Stimulated activated CD8-positive, alpha-beta memory T cell treated with anti-CD3 and anti-CD28 coated beads, Interleukin-12 subunit alpha, Interleukin-12 subunit beta, amount 100 ng/mL, for 24 hours (primary cell): ENCODE measurements around the gene CMPK2.

Experiments used
- DNase-seq: peaks from one replicate; pipeline ENCODE4 v3.0.0-alpha.2; 2020; ENCODE audit errors: extremely low read depth

Gene CMPK2

DNA sequence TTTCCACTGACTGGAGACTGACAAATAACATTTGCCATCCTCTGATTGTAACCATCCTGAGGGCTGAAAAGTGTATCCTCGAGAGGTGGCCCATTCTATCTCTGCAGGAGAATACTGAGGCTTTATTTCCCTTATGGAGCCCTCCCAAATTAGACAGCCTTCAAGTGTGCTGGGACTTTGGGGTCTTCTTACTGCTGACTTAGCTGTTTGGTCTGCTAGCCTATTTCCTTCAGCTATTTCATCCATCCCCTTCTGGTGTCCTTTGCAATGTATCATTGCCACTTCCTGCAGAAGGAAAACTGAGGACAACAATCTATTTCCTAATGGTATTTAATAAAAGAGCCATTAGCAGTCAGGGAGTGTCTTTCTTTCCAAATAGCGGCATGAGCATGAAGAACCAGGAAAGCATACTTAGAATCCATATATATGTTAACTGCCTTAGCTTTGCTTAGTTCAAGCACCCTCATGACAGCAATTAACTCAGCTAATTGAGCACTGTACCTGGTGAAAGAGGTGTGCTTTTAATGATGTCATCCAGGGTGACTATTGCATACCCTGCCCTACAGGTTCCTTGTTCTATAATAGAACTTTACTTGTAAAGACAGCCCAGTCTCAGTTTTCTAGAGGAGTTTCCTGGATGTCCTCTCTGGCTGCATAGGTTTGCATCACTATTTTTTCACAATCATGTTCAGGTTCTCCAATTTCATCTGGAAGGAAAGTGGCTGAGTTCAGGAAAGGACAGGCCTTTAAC, 24.0 kb downstream of the CMPK2 start:
- no peak for DNase-seq

DNA sequence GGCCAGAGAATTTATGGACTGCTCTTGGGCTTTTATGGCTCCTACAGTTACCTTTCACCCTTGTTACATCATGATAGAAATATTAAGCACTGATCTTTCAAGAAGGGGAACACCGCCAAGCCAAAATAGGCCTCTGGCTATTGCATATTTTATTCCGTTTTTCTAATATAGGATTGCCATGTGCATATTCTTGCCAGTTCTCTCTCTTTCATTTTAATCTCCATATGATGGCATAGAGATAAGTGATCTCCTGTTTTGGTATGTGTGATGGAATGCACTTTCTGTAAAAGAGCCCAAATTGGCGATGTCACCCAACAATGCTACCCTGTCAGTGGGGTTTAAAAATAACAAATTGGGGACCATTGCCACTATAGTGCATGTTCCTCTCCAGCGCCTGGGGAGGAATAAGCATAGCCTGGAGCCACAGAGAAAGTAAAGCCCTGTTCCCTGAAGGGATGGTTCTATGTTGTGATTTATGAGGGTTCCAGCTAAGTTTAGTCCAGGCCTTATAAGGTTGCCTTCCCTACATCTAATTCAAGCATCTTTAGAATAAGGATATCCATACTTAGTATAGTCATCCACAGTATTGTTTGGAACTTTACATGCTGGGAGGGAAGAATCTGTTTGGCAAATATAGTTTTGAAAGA, 26.9 kb downstream of the CMPK2 start:
- DNase-seq, result no peak

DNA sequence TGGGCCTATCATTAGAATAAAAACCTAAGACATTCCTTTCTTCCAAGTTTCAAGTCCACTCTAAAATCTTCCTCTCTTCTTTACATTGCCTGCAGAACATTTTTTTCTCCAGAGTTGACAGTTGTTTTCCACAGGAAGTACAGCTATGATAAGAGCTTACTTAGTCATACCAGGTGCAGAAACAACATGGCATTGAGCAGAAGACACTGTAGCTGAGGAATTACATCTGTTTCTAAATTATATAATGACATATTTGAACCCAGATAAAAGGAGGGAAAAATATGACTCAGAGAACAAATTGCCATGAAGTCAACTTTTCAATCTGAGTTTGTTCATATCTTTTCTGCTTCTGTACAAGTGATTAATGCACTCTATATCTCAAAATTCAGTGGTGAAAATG, 30.2 kb downstream of the CMPK2 start:
- no peak for DNase-seq

DNA sequence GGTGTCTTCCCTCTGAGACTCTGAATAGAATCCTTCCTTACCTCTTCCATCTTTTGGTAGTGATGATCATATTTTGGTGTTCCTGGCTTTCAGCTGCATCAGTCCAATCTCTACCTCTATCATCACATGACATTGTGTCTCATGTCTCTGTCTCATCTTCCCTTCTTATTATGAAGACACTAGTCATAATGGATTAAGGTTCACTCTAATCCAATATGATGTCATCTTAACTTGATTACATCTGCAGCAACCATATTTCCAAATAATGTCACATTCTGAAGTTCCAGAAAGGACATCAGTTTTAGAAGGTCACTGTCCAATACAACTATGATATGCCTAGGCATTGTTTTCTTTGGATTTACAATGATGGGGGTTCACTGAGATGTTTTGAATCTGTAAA, 31.5 kb downstream of the CMPK2 start:
- no peak for DNase-seq

DNA sequence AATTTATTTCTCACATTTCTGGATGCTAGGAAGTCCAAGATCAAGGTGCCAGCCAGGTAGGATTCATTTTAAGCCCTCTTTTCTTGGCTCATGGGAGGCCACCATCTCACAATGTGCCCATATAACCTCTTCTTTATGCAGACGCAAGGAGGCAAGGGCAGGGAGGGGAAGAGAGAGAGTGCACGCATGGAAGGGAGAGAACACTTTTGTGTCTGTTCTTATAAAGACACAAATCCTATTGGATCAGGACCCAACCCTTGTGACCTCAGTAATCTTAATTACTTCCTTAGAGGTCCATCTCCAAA, 32.5 kb downstream of the CMPK2 start:
- DNase-seq, result no peak

DNA sequence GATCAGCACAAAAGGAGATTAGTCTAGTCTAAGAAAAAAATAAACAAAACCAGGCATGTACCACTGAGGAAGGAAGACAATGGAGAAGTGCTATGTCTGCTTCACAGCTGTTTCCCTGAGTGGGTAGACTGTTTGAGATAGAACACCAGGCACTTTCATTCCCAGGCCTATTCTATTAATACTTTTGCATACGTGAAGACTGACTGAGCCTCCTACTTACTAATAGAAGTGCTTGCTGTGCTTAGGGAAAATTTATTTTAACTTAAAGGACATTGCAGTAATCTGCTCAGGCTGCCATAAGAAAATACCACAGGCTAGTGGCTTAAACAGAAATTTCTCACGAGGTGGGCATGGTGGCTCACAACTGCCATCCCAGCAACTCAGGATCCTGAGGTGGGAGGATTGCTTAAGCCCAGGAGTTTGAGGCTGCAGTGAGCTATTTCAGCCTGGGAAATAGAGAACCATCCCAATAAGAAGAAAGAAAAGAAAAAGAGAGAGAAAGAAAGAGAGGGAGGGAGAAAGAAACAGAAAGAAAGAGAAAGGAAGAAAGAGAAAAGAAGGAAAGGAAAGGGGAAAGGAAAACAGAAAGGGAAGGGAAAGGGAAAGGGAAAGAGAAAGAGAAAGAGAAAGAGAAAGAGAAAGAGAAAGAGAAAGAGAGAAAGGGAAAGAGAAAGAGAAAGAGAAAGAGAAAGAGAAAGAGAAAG, 33.0 kb downstream of the CMPK2 start:
- no peak for DNase-seq

DNA sequence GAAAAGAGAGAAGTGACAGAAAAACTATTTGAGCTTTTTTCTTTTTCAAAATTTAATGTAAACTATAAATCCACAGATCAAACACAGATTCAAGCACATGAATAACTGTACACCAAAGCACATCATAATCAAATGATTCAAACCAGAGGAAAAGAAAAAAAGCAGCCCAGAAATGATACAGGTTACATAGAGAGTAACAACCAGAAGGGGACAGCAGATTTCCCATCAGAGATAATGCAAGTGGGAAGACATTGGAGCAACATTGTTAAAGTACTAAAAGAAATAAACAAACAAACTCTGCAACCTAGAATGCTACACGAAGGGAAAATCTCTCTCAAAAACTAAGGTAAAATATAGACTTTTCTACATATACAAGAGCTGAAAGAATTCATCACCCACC, 34.5 kb downstream of the CMPK2 start:
- DNase-seq, result no peak

DNA sequence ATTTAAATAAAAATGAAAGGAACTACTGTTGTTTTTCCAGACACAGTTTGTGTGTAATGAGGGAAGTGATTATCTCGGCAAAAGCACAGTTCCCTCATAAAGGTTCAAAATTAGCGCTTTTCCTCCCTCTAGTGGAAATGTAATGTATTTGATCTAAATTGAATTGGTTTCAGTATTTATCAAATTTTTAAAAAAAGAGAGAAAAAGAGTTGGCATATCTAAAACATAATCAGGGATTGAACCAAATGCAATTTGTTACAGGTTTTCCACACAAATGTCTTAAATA, 37.5 kb downstream of the CMPK2 start:
- DNase-seq, result no peak

DNA sequence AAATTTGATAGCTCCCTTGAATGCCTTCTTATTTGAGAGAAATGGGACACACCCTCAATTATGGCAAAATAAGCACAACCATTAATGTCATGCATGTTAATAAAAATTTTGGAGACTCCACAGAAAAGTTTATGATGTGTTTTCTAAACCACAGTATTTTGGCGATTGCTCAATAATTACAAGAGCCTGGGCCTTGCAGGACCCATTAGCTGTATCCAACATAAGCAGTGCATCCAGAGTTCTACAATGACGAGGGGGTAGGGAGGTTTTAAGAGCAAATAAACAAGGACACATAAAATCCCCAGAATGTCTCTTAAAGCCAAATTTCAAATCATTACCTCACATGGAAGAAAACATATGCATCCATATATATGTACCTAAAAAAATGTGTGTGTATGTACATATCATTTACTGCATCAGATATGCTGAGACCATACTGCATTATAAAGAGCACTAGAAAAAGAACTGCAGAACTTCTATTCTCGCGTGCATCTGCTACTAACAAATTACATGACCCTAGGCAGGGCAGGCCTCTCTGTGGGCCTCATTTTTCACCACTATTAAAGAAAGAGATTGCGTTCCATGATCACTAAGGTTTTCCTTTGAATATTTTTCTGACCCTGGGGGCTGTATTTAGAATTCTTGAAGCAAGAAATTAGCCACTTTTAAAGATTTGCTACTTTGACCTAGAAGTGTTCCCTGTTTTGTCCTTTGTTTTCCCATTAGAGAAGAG, 38.0 kb downstream of the CMPK2 start:
- no peak for DNase-seq

DNA sequence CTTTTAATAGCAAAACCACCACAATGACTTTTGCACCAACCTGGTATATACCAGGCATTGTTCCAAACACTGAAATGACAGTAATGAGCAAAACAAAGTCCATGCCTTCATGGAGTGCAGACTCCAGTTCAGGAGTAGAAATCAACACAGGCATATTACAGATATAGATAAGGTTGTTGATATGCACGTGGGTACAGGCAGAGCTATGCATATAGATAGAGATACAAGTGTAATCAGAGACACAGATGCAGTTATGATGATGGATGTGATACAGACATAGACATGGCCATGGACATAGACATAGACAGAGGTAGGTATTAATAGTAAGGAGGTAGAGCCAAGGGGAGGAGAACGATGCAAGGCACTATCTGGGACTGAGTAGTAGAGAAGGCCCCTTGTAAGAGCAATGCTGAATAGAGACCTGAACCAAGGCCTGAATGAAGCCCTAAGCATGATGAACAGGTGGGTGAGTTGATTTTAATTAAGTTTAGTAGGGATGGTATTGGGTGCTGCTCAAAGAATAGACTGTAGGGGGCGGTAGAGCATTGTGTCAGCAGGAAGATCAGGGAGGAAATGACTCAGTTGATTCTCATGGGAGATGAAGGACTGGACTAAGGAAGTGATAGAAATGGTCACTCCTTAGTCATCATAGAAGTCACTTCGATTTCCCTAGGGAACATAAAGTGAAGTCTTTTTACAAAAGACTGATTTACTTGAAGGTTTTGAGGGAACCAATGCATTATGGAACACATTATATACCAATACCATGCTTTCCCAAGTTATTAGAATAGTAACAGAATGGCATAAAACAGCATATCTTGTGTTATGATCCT, 39.4 kb downstream of the CMPK2 start:
- no peak for DNase-seq

DNA sequence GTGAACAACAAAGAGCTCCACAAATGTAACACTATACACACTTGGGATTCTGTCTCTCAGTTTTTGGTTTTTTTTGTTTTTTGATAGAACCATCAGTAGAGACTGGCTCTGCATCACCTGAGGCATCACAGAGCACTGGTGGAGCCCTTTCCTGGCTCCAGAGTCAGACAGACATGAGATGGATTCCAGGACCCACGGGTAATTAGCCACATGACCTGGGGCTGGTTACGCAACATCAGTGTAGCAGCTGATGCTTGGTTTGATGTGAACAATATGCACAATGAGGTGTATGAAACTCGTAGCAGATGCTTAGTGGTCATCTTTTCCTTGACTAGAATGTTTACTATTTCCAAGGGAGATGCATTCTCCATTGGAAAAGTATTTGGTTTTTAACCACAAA, 40.7 kb downstream of the CMPK2 start:
- DNase-seq, result no peak

DNA sequence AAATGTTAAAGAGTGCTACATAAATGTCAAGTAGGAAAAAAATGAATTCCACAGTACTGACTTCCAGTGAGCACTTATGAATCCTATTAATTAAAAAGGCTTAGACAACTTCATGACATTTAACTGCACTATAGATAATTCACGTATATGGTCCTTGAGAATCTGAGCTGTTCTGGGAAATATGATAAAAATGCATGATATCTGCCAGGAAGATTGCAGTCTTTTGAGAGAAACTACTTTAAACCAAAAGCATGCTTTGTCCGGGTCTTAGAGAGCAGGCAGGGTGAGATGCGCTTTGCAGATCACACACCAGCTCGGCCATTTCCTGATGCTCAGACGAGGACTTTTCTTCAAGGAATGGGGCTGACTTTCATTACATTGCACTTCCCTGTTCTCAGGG, 42.6 kb downstream of the CMPK2 start:
- no peak for DNase-seq

DNA sequence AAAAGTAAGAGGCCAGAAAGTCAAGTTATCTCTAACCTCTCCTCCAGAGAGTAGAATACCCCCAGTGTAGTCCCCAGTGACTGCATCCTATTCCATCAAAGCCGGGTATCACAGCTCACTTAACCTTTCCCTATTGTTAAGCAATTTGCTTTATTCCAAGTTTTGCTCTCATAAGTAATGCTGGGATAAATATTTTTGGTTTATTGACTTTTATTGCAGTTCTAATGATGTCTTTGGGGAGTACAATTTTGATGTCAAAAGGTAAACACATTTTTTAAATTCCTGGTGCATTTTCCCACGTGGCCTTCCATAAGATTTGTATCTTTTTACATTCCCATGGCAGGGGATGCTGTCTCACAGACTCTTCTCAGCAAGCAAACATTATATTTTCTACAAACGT, 43.3 kb downstream of the CMPK2 start:
- no peak for DNase-seq

DNA sequence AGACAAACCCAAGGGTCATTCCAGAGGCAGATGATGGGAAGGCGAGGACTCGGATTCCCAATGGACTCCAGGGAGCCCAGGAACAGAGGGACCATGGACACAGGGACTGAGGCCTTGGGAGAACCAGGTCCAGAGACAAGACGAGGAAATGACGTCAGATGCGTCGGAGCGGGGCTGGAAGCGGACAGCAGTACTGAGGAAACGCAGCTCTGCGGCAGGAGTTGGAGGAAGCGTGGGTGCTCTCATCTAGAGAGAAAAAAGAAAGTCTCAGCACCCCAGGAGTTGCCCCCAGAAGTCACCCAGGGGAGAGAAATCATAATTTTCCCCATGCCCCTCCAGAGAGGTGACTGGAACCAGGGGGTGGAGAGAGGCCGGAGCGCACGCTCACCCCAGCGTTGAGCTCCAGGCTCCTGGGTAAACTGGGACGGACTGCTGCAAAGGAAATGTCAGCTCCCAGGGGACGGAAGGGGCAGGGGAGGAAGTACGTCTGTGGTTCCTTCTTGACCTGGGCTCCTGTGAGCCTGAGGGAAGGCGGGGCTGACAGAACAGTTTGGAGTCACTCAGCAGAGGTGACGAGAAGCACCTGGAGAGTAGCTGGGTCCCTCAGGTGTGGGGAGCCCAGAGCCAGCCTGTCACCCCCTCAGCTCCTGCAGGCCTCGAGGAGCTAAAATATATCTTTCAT, 44.7 kb downstream of the CMPK2 start:
- DNase-seq, result no peak

DNA sequence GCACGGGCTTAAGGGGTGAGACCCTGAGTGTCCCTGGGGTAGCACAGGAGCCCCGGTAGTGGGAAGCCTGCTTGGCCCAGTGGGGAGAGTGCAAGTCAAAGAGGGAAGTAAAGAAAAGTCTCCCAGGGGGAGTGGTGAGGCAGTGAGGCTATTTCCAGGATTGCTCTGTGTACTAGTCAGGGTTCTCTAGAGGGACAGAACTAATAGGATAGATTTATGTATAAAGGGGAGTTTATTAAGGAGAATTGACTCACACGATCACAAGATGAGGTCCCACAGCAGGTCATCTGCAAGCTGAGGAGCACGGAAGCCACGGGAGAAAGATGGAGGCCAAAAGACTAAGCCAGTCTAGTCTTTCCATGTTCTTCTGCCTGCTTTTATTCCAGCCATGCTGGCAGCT, 45.5 kb downstream of the CMPK2 start:
- DNase-seq, result no peak

DNA sequence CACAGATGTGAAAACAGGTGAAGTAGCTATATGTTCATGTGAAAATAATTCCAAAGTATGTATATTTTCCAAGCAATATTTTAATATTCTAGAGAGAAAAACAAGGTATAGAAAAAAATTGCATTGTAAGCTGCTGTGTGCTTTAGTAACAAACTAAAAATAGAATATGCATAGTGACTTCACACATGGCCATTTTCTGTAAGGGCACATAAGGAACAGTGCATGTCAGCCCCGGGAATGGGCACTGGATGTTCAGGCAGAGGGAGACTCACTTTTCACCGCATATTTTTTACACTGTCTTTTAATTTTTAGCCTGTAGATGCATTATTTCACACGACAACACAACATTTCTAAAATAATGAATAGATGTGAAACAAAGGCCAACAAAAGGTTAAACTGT, 46.0 kb downstream of the CMPK2 start:
- no peak for DNase-seq

DNA sequence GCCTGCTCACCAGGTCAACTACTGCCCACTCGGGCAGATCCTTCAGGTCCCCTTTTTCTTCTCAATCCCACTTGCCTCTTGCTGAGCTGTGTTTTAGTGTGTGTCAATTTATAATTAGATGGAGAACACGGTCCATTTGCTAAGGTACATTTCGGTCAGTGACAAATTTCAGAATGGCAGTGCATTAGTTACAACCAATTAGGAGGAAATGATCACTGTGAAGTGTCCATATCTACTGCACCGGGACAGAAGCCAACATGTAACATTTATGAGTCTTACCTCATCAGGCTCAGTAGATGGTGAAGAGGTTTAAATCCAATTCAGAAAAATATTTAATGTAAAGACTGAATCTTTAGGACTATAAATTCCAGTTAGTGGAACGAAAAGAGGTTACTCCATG, 47.7 kb downstream of the CMPK2 start:
- no peak for DNase-seq

DNA sequence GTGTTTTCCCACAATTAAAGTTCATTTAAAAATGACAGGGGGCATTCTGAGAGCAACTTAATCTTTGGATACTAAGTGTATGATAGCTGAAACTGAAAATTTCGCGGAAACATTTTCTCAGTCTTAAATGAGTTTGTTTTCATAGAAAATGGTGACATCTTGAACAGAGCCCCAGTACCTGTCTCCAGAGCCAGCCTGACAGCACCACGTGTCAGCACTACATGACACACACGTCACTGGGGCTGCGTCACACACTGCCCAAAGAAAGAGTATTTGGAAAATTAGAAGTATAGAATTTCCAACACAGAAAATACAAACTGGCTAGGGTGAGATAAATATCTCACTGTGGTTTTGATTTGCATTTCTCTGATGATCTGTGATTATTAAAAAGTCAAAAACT, 50.8 kb downstream of the CMPK2 start:
- DNase-seq, result no peak

DNA sequence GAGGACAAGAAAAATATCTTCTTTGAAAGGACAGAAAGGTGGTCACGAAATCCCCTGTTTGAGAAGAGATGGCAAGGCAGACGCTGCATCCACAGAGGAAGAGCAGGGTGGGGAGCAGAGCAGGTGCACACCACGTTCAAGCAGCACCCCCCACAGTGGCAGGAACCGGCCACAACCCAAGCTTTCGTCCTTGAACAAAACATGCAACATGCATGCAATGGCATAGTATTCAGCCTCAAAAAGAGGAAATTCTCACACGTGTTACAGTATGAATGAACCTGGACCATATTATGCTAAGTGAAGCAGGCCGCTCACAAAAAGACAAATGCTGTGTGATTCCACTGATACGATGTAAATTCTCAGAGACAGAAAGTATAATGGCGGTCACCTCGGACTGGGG, 51.4 kb downstream of the CMPK2 start:
- DNase-seq, result no peak

DNA sequence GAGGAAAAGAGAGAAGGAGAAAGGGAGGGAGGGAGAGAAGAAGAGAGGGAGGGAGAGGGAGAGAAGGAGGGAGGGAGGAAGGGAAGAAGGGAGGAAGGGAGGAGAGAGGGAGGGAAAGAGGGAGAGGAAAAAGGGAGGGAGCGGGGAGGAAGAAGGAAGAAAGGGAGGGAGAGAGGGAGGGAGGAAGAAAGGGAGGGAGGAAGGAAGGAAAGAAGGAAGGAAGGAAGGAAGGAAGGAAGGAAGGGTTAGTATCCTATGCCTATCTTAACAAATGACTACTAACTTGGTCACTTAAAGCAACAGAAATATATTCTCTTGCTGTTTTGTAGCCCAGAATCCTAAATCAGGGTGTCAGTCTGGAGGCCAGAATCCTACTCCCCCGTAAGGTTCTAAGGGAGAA, 52.1 kb downstream of the CMPK2 start:
- DNase-seq, result no peak

DNA sequence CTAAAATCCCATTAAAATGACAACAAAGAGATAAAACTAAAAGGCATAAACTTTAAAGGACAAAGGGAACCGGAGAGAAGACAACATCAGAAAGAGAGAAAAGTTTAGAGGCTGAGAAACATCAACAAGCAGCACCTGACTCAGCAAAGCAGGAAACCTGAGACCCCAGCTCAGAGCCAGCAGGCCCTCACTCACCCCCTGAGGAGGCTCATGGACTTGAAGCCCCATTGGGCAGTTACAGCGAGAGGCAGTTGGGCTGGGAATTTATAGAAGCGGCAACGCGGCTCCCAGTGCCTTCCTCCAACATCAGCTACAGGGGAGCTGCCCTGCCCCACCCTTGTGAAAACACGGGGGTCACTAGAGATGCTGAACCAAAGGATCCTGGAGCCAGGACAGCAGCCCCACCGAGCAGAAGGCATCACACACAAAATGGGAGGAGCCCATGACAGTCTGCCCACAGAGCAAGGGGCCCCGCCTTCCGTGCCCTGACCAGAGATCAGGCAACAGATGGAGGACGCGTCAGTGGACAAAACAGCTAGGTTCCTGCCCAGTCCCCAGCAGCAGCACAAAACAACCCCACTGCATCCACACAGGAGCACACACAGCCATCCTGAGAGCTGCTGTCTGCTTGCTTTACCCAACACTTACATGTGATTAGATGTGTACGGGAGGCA, 52.7 kb downstream of the CMPK2 start:
- DNase-seq, result no peak
